ENCODE data around the gene PPP2R3A.

PPP2R3A gene

DNA sequence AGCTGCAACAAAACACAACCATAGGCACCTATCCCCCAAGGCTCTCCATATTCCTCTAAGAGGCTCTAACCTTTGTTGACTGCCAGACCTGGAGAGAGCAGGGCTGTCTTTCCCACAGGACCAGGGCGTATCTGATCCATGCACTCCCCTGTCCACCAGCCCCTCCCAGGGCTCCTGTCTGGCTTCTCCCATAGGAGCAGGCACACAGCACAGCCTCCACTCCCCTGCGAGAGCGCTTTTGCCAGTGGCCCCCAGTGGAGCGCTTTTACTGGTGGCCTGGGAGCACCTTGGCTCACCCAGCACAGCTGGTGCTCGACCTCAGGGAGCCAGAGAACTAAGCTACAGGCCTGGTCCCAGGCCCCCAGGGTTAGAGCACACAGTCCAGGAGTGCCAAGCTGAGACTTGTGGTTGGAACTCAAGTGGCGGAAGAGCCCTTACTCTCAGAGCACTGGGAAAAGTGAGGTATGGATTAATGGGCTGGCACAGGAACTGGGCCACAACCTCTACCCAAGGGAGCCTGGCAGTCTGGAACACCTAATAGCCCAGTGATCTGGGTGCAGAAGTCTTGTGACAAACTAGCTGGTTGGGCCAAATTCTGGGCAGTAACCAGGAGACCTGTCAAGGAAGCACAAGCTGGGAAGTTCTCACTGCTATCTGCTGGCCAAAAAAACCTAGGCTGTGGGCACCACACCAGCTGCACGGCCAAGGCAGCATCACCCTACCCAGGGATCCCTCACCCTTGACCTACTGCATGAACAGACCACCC, 79.6 kb downstream of the PPP2R3A start:
- TF ChIP-seq, protein P1, sequence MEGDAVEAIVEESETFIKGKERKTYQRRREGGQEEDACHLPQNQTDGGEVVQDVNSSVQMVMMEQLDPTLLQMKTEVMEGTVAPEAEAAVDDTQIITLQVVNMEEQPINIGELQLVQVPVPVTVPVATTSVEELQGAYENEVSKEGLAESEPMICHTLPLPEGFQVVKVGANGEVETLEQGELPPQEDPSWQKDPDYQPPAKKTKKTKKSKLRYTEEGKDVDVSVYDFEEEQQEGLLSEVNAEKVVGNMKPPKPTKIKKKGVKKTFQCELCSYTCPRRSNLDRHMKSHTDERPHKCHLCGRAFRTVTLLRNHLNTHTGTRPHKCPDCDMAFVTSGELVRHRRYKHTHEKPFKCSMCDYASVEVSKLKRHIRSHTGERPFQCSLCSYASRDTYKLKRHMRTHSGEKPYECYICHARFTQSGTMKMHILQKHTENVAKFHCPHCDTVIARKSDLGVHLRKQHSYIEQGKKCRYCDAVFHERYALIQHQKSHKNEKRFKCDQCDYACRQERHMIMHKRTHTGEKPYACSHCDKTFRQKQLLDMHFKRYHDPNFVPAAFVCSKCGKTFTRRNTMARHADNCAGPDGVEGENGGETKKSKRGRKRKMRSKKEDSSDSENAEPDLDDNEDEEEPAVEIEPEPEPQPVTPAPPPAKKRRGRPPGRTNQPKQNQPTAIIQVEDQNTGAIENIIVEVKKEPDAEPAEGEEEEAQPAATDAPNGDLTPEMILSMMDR (IDR thresholded peaks at IDR 0.05; ENCODE audit: low read depth, low read length): no peak
- no peak for TF ChIP-seq EZH2phosphoT487 (IDR thresholded peaks at IDR 0.05; ENCODE audit: low read depth)
- no peaks in the 10 kb centered on the region for H3K9me3 ChIP-seq (ENCODE audit: insufficient read depth, low read length)

DNA sequence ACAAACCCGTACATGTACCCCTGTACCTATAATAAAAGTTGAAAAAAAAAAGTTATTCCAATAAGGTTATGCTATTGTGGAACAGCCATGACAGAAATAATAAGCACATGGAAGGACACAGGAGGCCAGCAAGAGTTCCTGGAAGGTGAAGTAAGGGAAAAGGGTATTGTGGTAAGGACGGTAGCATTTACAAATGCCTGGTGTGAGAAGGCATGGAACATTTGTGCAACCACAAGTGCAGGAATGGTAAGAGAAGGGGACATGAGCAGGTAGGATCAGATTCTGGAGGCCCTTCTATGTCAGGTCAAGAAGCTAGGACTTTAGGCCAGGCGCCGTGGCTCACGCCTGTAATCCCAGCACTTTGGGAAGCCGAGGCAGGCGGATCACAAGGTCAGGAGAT, 82.5 kb downstream of the PPP2R3A start:
- Histone ChIP-seq H4K20me1 (ENCODE audit: insufficient read depth, low read length) (no peaks in the 10 kb centered on the region), H3K4me3 (ENCODE audit: low read length) (no peak overlapping the region), H3K9me3 (ENCODE audit: insufficient read depth, low read length) (no peaks in the 10 kb centered on the region), H3K36me3 (replicated peaks; ENCODE audit: low read depth, low read length) (no peaks in the 10 kb centered on the region), H3K4me2 (ENCODE audit: low read length) (no peak overlapping the region), H3K79me2 (ENCODE audit: low read length) (no peaks in the 10 kb centered on the region), H3K27ac (ENCODE audit: low read length) (no peak overlapping the region), H3K9ac (ENCODE audit: low read length) (no peak overlapping the region), H2AFZ (ENCODE audit: low read depth, low read length) (no peak overlapping the region), H3K27me3 (ENCODE audit: low read depth, low read length) (peaks cover 23% of the 10 kb centered on the region; the same call in 1 of the 2 replicates), H3K4me1 (ENCODE audit: low read length) (no peaks in the 10 kb centered on the region)
- TF ChIP-seq EZH2phosphoT487 (IDR thresholded peaks at IDR 0.05; ENCODE audit: low read depth): no peak

More for the DNA sequence above, 79.6 kb downstream of the PPP2R3A start:
- no peaks in the 10 kb centered on the region for H3K36me3 ChIP-seq (replicated peaks; ENCODE audit: low read depth, low read length)
- H2AFZ ChIP-seq (ENCODE audit: low read depth, low read length): no peak overlapping the region
- H4K20me1 ChIP-seq (ENCODE audit: insufficient read depth, low read length): no peaks in the 10 kb centered on the region
- H3K4me3 ChIP-seq (ENCODE audit: low read length): no peak overlapping the region
- no peaks in the 10 kb centered on the region for H3K79me2 ChIP-seq (ENCODE audit: low read length)
- H3K4me2 ChIP-seq (ENCODE audit: low read length): no peak overlapping the region
- no peak overlapping the region for H3K27ac ChIP-seq (ENCODE audit: low read length)
- peaks cover 22% of the 10 kb centered on the region for H3K27me3 ChIP-seq (ENCODE audit: low read depth, low read length)
- no peaks in the 10 kb centered on the region for H3K4me1 ChIP-seq (ENCODE audit: low read length)
- no peak overlapping the region for H3K9ac ChIP-seq (ENCODE audit: low read length)

DNA sequence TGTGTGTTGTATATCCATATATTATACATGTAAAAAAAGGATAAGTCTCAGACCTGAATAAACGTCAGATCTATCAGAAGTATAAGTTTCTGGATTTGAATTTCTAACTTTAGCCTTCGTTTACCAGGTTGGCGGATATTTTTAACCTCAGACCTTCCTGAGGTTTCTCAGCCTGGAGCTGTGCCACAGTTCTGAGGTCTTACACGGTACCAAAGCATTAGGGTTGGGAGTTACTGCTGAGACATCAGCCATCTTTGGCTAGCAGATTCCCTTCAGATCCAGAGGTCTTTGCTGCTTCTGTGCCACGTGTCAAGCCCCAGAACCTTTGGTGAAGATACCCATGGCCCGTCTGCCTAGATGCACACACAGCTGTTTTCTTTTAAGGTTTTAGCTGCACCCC, 84.7 kb downstream of the PPP2R3A start:
- no peak overlapping the region for H3K9ac ChIP-seq (ENCODE audit: low read length)
- TF ChIP-seq, protein P1 (IDR thresholded peaks at IDR 0.05; ENCODE audit: low read depth, low read length): no peak
- no peak for TF ChIP-seq EZH2phosphoT487 (IDR thresholded peaks at IDR 0.05; ENCODE audit: low read depth)
- peaks cover 33% of the 10 kb centered on the region for H3K27me3 ChIP-seq (ENCODE audit: low read depth, low read length)
- no peaks in the 10 kb centered on the region for H4K20me1 ChIP-seq (ENCODE audit: insufficient read depth, low read length)
- no peak overlapping the region for H3K4me3 ChIP-seq (ENCODE audit: low read length)
- no peaks in the 10 kb centered on the region for H3K79me2 ChIP-seq (ENCODE audit: low read length)
- H3K9me3 ChIP-seq (ENCODE audit: insufficient read depth, low read length): no peaks in the 10 kb centered on the region
- no peak overlapping the region for H3K4me2 ChIP-seq (ENCODE audit: low read length)
- no peak overlapping the region for H2AFZ ChIP-seq (ENCODE audit: low read depth, low read length)
- no peaks in the 10 kb centered on the region for H3K36me3 ChIP-seq (replicated peaks; ENCODE audit: low read depth, low read length)
- no peaks in the 10 kb centered on the region for H3K4me1 ChIP-seq (ENCODE audit: low read length)
- H3K27ac ChIP-seq (ENCODE audit: low read length): no peak overlapping the region

DNA sequence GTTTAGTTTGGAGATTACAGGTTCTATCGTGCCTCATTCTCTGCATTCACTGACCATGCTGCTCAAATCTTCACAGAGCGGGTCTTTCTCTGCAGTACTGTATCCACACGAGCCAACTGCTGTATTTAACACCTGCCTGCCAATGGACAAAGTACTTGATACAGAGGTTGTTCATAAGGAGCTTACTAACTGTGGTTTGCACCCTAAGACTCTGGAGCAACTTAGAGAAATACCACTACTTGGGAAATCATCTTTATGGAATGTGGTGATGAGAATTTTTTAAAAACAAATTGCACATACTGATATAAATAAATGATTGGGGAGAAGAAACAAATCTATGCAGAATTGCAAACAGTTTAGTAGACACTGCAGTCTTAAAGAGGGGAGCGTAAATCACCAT, 90.0 kb downstream of the PPP2R3A start:
- no peak overlapping the region for H2AFZ ChIP-seq (ENCODE audit: low read depth, low read length)
- H3K36me3 ChIP-seq (replicated peaks; ENCODE audit: low read depth, low read length): no peaks in the 10 kb centered on the region
- H4K20me1 ChIP-seq (ENCODE audit: insufficient read depth, low read length): no peaks in the 10 kb centered on the region
- TF ChIP-seq, protein P1 (IDR thresholded peaks at IDR 0.05; ENCODE audit: low read depth, low read length): no peak
- no peak for TF ChIP-seq EZH2phosphoT487 (IDR thresholded peaks at IDR 0.05; ENCODE audit: low read depth)
- H3K27me3 ChIP-seq (ENCODE audit: low read depth, low read length): peaks cover 33% of the 10 kb centered on the region
- no peaks in the 10 kb centered on the region for H3K4me1 ChIP-seq (ENCODE audit: low read length)
- no peak overlapping the region for H3K4me2 ChIP-seq (ENCODE audit: low read length)
- H3K9ac ChIP-seq (ENCODE audit: low read length): no peak overlapping the region
- no peaks in the 10 kb centered on the region for H3K79me2 ChIP-seq (ENCODE audit: low read length)
- H3K27ac ChIP-seq (ENCODE audit: low read length): no peak overlapping the region
- no peak overlapping the region for H3K4me3 ChIP-seq (ENCODE audit: low read length)
- H3K9me3 ChIP-seq (ENCODE audit: insufficient read depth, low read length): no peaks in the 10 kb centered on the region
